GM12865 (cell line): Measurements from ENCODE around the gene ARHGAP22.
A peak's percentile ranks its signal among the peaks of the same experiment; 100 is the strongest.

Experiments used
- DNase-seq: peaks from one replicate; pipeline ENCODE4 v3.0.0; 2010; ENCODE audit warnings: low read depth
- H3K4me3 ChIP-seq: 2 replicates; pipeline ENCODE4 v1.5.1; 2011; ENCODE audit warnings: mild to moderate bottlenecking, low read depth, low read length, control low read depth
- CTCF ChIP-seq: IDR thresholded peaks from 2 replicates; pipeline ENCODE4 v1.5.1; 2011; ENCODE audit warnings: low read length, control low read depth, low read depth, inconsistent platforms; ENCODE audit not compliant: insufficient read depth; ENCODE audit errors: missing control alignments

The ARHGAP22 gene, protein sequence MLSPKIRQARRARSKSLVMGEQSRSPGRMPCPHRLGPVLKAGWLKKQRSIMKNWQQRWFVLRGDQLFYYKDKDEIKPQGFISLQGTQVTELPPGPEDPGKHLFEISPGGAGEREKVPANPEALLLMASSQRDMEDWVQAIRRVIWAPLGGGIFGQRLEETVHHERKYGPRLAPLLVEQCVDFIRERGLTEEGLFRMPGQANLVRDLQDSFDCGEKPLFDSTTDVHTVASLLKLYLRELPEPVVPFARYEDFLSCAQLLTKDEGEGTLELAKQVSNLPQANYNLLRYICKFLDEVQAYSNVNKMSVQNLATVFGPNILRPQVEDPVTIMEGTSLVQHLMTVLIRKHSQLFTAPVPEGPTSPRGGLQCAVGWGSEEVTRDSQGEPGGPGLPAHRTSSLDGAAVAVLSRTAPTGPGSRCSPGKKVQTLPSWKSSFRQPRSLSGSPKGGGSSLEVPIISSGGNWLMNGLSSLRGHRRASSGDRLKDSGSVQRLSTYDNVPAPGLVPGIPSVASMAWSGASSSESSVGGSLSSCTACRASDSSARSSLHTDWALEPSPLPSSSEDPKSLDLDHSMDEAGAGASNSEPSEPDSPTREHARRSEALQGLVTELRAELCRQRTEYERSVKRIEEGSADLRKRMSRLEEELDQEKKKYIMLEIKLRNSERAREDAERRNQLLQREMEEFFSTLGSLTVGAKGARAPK

DNA sequence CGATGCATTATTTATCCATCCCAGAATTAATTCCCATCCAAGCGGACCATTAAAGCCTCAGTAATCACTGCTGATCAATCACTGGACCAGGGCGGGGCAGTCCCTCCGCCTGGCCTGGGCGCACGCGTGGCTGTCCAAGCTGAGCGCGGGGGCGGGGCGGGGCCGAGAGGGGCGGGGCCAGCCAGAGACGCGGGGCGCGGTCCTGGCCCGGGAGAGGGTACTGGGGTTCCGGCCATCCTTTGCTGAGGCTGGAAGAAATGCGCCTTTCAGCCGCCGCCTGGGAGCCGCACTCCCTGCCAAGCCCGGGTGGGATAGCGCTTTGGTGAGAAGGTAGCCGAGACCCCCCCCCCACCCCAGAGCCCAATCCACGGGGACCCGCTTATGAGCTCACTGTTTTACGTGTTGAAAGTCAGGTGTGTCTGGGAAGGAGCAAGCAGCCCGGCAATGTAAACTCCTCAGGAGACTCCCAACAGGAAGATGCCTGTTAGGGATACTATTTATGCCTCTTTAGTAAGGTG lies at the start of gene ARHGAP22:
Gene ARHGAP22 (minus strand): TSS at position 83 of the 518 bp plus-strand sequence. CDS start 277 bp downstream, outside the sequence.
- TF ChIP-seq CTCF = no peak
- DNase-seq = peak; percentile 31
- H3K4me3 ChIP-seq = peak within 1 kb of the TSS; percentile 59

- no peak for TF ChIP-seq CTCF
- H3K4me3 ChIP-seq = no peak overlapping the region
- DNase-seq = no peak
These were observed 49.2 kb upstream of the ARHGAP22 start for GRCh38 chr10:48653944-48654698.

GRCh38 chr10:48653347-48653746 lies 48.5 kb upstream of the ARHGAP22 start:
- no peak overlapping the region for H3K4me3 ChIP-seq
- DNase-seq = no peak
- no peak for TF ChIP-seq CTCF

- no peak overlapping the region for H3K4me3 ChIP-seq
- TF ChIP-seq CTCF = no peak
- no peak for DNase-seq
These were observed 47.5 kb upstream of the ARHGAP22 start for GRCh38 chr10:48652344-48652743.

GRCh38 chr10:48651839-48652238 lies 47.0 kb upstream of the ARHGAP22 start:
- DNase-seq = no peak
- no peak overlapping the region for H3K4me3 ChIP-seq
- TF ChIP-seq CTCF = no peak

DNA sequence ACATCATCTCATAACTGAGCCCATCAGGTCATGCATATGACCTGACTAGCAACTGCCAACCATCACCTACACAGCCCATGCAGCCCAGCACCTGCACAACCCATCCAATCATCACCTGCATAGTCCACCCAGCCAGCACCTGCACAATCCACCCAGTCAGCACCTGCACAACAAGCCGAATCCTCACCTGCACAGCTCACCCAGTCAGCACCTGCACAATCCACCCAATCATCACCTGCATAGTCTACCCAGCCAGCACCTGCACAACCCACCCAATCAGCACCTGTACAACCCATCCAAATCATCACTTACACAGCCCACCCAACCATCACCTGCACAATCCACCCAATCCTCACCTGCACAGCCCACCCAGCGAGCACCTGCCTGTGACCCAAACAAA lies 46.4 kb upstream of the ARHGAP22 start:
- no peak overlapping the region for H3K4me3 ChIP-seq
- DNase-seq = no peak
- TF ChIP-seq CTCF = no peak
